NCI-H2029 treated with DMSO at 0.1 percent for 48 hours (cell line): ENCODE measurements around the gene STAG1.
"Not testable (repeated sequence)": the region's sequence is repeated elsewhere in the genome, so short reads cannot be mapped to it uniquely, and the experiment has no call there.

ENCODE experiments used
- DNase-seq: peaks from one replicate; lab custom pipeline; 2025; lab: John Stamatoyannopoulos, UW

Gene STAG1

DNA sequence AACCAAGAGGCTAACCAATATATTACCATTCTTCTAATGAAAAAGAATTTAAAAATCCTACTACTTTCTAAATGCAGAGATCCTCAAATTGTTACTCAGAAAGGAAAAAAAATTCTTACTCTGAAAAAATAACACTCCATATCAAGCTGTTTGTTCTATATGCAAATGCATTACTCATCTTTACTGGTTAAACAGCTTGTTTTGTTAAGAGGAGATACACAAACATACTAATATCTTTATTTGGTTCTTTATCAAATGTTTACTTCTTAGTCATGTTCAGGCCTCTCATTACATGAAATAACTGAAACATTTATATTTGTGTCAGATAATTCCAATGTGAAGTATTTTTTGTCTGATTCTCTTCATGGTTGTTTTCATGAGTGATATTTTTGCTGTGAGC lies 355.3 kb downstream of the STAG1 start:
- DNase-seq: no peak

DNA sequence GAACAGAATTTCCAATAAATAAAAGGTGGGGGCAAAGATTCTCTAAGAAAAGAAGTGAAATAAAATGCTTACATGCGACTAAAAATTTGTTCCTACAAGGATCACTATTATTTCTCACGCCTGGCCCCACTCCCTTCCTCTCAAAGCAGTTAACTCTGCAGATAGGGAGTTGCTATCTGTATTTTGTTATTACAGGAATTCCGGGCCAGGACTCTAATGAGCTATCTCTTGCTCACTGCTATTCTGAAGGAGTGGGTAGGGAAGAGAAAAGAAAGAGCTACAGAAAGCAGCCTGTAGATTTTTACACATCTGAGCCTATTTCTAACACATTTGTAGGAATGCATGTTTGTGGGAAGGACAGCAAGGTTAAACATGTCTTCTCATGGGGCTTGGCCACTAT lies 361.6 kb downstream of the STAG1 start:
- DNase-seq: no peak

GRCh38 chr3:136387031-136387430 lies 365.1 kb downstream of the STAG1 start:
- no peak for DNase-seq

- DNase-seq: no peak
These were observed 366.7 kb downstream of the STAG1 start for GRCh38 chr3:136385457-136385856.

- no peak for DNase-seq
These were observed 371.1 kb downstream of the STAG1 start for GRCh38 chr3:136381051-136381450.

GRCh38 chr3:136380530-136380929 lies 371.6 kb downstream of the STAG1 start:
- no peak for DNase-seq

DNA sequence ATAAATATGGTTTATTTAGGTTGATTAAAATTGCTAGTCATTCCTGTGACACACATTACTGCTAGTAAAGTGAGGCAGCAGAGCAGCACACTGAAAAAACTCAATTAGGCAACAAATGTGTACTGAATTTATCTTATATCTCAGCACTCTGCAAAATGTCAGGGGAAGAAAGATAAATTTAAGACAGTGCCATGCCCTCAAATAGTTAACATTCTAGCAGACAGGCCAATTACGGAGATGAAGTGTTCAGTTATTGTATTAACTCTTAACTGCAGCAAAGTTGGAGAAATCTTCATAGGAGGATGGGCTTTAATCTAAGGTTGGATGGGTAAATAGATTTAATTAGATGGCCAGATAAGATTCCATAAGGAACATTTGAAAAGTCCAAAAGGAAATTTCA lies 374.2 kb downstream of the STAG1 start:
- no peak for DNase-seq

GRCh38 chr3:136377508-136377907 lies 374.7 kb downstream of the STAG1 start:
- DNase-seq: no peak

DNA sequence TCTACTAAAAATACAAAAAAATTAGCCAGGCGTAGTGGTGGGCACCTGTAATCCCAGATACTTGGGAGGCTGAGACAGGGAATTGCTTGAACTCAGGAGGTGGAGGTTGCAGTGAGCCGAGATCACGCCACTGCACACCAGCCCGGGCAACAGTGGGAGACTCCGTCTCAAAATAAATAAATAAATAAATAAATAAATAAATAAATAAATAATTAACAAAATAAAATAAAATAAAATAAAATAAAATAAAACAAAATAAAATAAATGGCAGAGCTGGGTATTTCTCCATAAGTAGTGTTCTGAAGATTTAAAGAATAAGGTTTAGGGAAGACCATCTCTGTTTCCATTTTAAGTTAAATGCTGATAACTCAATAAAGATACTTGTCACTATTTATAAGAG lies 376.4 kb downstream of the STAG1 start:
- not testable (repeated sequence) for DNase-seq

DNA sequence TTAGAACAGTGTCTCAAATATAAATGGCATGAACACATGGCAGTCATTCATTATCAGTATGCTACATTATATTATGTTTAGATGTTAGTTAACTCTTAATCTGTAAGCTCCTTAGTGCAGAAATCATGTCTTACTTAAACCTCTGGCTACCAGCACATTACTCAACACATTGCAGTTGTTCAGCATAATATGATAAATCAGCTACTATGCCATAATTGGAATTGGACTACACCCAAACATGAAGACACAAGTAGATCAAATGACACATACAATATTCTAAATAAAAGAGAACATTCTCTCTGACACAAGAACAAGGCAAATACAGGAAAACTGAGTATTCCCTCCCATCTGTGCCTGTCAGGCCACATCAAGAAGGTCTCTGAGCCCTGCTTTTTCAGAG lies 385.9 kb downstream of the STAG1 start:
- peak; percentile 58 for DNase-seq

GRCh38 chr3:136353461-136353860 lies 398.7 kb downstream of the STAG1 start:
- DNase-seq: no peak

DNA sequence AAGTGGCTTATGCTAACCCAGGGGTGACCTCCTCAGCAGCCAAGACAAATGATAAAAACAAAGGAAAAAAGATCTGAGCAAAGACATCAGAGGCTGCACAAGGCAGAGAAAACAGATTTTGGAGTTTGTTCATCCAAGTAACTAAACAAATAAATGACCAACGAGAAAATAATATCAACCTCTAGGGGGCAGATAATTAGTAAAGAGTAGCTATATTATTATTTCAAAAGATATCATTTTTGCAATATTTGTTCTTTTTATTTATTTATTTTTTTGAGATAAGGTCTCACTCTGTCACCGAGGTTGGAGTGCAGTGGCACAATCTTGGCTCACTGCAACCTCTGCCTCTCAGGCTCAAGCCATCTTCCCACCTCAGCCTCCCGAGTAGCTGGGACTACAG lies 400.3 kb downstream of the STAG1 start:
- DNase-seq: no peak

DNA sequence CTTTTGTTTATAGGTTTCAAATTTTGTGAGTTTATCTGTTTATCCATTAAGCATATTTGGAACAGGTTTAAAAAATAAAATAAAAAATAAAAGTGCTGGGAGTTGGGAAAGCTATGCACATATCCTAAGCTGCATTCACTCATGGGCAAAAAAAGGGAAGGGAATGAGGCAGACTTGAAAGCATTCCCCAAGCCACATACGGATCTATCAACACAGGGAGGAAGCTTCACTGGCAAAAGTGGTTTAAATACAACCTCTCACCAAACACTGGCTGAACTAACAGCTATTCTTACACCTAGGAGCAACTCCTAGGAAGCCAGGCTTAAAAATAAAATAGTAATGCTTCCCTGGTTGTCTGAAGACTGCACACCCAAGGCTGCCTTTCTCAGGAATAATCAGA lies 400.8 kb downstream of the STAG1 start:
- DNase-seq: no peak

DNA sequence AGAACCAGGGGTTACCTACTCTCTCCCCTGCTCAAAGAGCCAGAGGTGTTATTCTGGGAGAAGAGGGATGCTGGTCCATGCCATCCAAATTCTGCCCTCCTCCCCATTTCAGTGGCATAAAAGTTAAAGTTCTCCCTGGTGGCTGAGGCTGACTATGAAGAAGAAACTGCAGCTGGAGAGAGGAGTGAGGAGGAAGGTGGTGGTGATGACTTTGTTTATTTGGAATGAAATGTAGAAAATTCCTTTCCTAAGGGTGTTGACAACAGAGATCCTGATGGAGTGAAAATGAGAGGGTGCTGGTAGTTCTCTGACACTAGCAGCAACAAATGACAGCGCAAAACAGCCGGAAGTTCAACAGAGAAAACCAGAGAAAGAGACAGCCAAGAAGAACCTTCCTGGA lies 401.6 kb downstream of the STAG1 start:
- no peak for DNase-seq

DNA sequence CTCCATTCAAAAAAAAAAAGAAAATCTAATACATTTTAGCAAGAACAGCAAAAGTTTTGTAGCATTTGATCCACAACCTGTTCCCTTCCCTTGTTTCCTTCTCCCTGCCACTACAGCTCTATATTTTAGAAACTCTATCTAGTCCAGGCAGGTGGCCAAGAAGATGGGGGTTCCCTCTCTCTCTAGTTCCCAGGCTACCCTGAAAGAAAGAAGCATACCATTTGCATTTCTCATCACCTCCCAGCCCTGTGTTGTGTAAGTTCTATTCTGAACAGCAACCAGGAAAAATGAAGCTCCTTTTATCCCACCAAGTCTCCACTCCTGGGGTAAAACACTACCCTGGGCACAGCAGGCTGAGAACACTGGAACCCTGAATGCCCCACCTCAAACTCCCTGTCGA lies 402.0 kb downstream of the STAG1 start:
- no peak for DNase-seq

DNA sequence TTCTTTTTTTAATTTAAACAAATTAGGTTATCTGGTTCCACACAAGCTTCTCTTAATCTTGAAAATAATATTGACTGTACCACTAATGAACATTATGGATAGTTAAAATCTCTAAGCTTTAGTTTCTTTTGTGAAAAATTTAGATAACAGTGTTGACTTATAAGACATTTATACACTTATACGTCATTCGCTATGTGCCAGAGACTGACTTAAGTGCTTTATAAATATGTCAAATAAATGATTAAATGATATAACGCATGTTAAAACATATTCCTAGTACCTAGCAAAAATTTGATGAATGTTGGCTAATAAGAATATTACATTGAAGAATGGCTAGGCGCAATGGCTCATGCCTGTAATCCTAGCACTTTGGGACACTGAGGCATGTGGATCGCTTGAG lies 405.7 kb downstream of the STAG1 start:
- no peak for DNase-seq

- peak; percentile 80 for DNase-seq
These were observed 408.2 kb downstream of the STAG1 start for GRCh38 chr3:136343873-136344555.

DNA sequence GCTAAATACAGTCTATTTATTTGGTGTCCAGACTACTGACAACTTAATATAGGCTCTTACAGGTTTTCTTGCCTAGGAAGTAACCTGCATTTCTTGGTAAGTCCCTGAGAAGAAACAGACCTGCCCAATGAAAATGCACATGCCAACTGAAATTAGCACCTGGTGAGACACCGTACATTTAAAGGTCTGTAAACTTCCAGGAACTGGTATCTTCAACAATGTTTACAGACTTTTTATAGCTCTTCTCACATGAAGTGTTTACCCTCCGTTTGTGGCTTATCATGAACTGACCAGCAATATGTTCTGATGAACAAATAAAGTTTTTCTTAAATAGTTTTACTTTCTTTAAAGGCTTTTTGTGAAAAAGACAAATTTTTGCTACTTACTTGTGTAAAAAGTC lies 408.7 kb downstream of the STAG1 start:
- DNase-seq: peak; percentile 80

- no peak for DNase-seq
These were observed 415.7 kb downstream of the STAG1 start for GRCh38 chr3:136336329-136337100.

- not testable (repeated sequence) for DNase-seq
These were observed 417.5 kb downstream of the STAG1 start for GRCh38 chr3:136334726-136335125.

GRCh38 chr3:136334209-136334608 lies 418.0 kb downstream of the STAG1 start:
- DNase-seq: no peak

GRCh38 chr3:136332776-136333175 lies 419.4 kb downstream of the STAG1 start:
- DNase-seq: no peak

- DNase-seq: no peak
These were observed 419.9 kb downstream of the STAG1 start for GRCh38 chr3:136332302-136332701.

DNA sequence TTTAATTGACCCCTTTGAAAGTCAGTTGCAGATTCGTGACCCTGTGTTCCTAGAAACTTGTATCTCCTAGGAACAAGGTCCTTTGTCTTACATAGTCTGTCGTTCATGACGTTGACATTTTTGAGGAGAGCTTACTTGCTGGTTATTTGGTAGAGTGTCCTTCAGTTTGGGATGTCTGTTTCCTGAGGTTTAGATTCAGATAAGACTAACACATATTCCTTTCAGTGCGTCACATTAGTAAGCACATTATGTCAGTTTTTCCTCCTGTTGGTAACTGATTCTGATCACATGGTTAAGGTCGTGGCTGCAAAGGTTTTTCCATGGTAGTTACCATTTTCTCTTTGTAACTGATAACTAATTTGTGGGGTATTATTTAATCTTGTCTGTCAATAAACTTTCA lies 421.3 kb downstream of the STAG1 start:
- no peak for DNase-seq
